ENCODE data around the gene FARS2.

FARS2 gene

GRCh38 chr6:5570641-5571040 is 309.3 kb downstream of the FARS2 start:
- no peak for DNase-seq (ENCODE audit: low read depth)
- TF ChIP-seq CTCF (IDR thresholded peaks at IDR 0.05; ENCODE audit: low read depth, low read length, missing control alignments), result no peak
- H3K4me3 ChIP-seq (ENCODE audit: low read depth, low read length), result no peak overlapping the region

- no peak for DNase-seq (ENCODE audit: low read depth)
- no peak overlapping the region for H3K4me3 ChIP-seq (ENCODE audit: low read depth, low read length)
- TF ChIP-seq CTCF (IDR thresholded peaks at IDR 0.05; ENCODE audit: low read depth, low read length, missing control alignments), result no peak
These were observed 319.6 kb downstream of the FARS2 start for GRCh38 chr6:5580736-5581581.

- H3K4me3 ChIP-seq (ENCODE audit: low read depth, low read length), result no peak overlapping the region
- no peak for TF ChIP-seq CTCF (IDR thresholded peaks at IDR 0.05; ENCODE audit: low read depth, low read length, missing control alignments)
- no peak for DNase-seq (ENCODE audit: low read depth)
These were observed 321.4 kb downstream of the FARS2 start for GRCh38 chr6:5582762-5583161.

GRCh38 chr6:5583528-5583927 is 322.2 kb downstream of the FARS2 start:
- TF ChIP-seq CTCF (IDR thresholded peaks at IDR 0.05; ENCODE audit: low read depth, low read length, missing control alignments), result no peak

GRCh38 chr6:5584078-5584482 is 322.8 kb downstream of the FARS2 start:
- DNase-seq (ENCODE audit: low read depth), result no peak
- TF ChIP-seq CTCF (IDR thresholded peaks at IDR 0.05; ENCODE audit: low read depth, low read length, missing control alignments), result no peak
- no peak overlapping the region for H3K4me3 ChIP-seq (ENCODE audit: low read depth, low read length)

More at GRCh38 chr6:5583528-5583927, 322.2 kb downstream of the FARS2 start:
- no peak for DNase-seq (ENCODE audit: low read depth)
- no peak overlapping the region for H3K4me3 ChIP-seq (ENCODE audit: low read depth, low read length)

- no peak overlapping the region for H3K4me3 ChIP-seq (ENCODE audit: low read depth, low read length)
- TF ChIP-seq CTCF (IDR thresholded peaks at IDR 0.05; ENCODE audit: low read depth, low read length, missing control alignments), result no peak
- DNase-seq (ENCODE audit: low read depth), result no peak
These were observed 326.3 kb downstream of the FARS2 start for GRCh38 chr6:5587648-5588047.

Measured in GM12864 (cell line).